B cell (primary cell): ENCODE data around the gene TRIM43. TPM values are rescaled to one million over a fixed set of nuclear protein-coding genes. Genes with fewer than 3 reads are reported as not detected.

ENCODE experiments used
- ATAC-seq: fragments of 200-7000 bp; cut with Tn5 transposase; one replicate; pipeline ENCODE4 v1.10.0; 2021; ENCODE audit warnings: low read depth, mild to moderate bottlenecking, moderate number of reproducible peaks, moderate library complexity
- CTCF ChIA-PET: fragments of 350-600 bp; sonication (Branson Sonifier 250); formaldehyde crosslinking; loops from one replicate; lab custom pipeline; 2021; ENCODE audit warnings: antibody characterized with exemption, inconsistent platforms; lab: Charles Lee
- POLR2A ChIA-PET: fragments of 350-600 bp; sonication (Branson Sonifier 250); formaldehyde crosslinking; loops from one replicate; lab custom pipeline; 2021; ENCODE audit warnings: antibody characterized with exemption; lab: Charles Lee
- DNase-seq: peaks from one replicate; pipeline ENCODE4 v3.0.0; 2013
- H2AFZ ChIP-seq: 2 replicates; pipeline ENCODE4 v1.6.1; 2012; ENCODE audit warnings: mild to moderate bottlenecking, low read depth, low read length; ENCODE audit not compliant: insufficient read depth, poor library complexity, severe bottlenecking
- H3K27ac ChIP-seq, 2 donors: 1 replicate in 1 of 2; 2 replicates in 1 of 2; pipeline ENCODE4 v1.5.1; 2012 to 2013; ENCODE audit warnings: low read length in 2 of 2, mild to moderate bottlenecking in 2 of 2, moderate library complexity in 1 of 2
- H3K27me3 ChIP-seq, 4 experiments: fragments of 200-600 bp in 1 of 4; sonication (generic) in 1 of 4; replicated peaks in 1 of 4; 1 replicate in 2 of 4; 2 replicates in 2 of 4; pipeline versions ENCODE4 v1.6.1 to v1.7.0; 2013 to 2016; ENCODE audit warnings: low read length in 3 of 4, mild to moderate bottlenecking in 2 of 4, mixed read lengths in 1 of 4, moderate library complexity in 1 of 4; ENCODE audit not compliant: insufficient read depth in 4 of 4, control insufficient read depth in 3 of 4; ENCODE audit errors: control extremely low read depth in 1 of 4
- H3K36me3 ChIP-seq, 2 experiments: replicated peaks in 1 of 2; 1 replicate in 1 of 2; 2 replicates in 1 of 2; pipeline versions ENCODE4 v1.6.1 to v1.7.1; 2013; ENCODE audit warnings: low read length in 1 of 2; ENCODE audit not compliant: insufficient read depth in 2 of 2, control insufficient read depth in 1 of 2; ENCODE audit errors: control extremely low read depth in 1 of 2, extremely low read depth in 1 of 2
- H3K4me1 ChIP-seq, 2 donors: fragments of 200-600 bp in 1 of 2; sonication (generic) in 1 of 2; 1 replicate in 1 of 2; 2 replicates in 1 of 2; pipeline versions ENCODE4 v1.5.1 to v1.6.1; 2013 to 2017; ENCODE audit warnings: low read length in 2 of 2; ENCODE audit not compliant: control insufficient read depth in 2 of 2, insufficient read depth in 2 of 2
- H3K4me2 ChIP-seq: replicated peaks from 2 replicates; pipeline ENCODE3; 2012; ENCODE audit warnings: mild to moderate bottlenecking, low read depth, low read length; ENCODE audit not compliant: poor library complexity, severe bottlenecking
- H3K4me3 ChIP-seq, 5 experiments: fragments of 200-600 bp in 1 of 5; sonication (generic) in 1 of 5; 1 replicate in 3 of 5; 2 replicates in 2 of 5; pipeline versions ENCODE4 v1.5.1 to v1.7.0; 2011 to 2016; ENCODE audit warnings: low read length in 4 of 5, mild to moderate bottlenecking in 4 of 5, low read depth in 2 of 5, control low read depth in 1 of 5, moderate library complexity in 1 of 5; ENCODE audit not compliant: insufficient read depth in 1 of 5; ENCODE audit errors: control extremely low read depth in 1 of 5, extremely low read depth in 1 of 5
- H3K79me2 ChIP-seq: fragments of 200-600 bp; sonication (generic); one replicate; pipeline ENCODE4 v1.6.0; 2016; ENCODE audit warnings: low read length; ENCODE audit not compliant: control insufficient read depth, insufficient read depth
- H3K9ac ChIP-seq: fragments of 200-600 bp; sonication (generic); 2 replicates; pipeline ENCODE4 v1.6.1; 2017; ENCODE audit warnings: mild to moderate bottlenecking, low read length, moderate library complexity
- H3K9me3 ChIP-seq, 3 donors: one replicate each; pipeline versions ENCODE4 v1.6.1 to v1.7.1; 2013; ENCODE audit warnings: low read length in 2 of 3; ENCODE audit not compliant: control insufficient read depth in 2 of 3, insufficient read depth in 1 of 3; ENCODE audit errors: control extremely low read depth in 1 of 3
- H4K20me1 ChIP-seq: 2 replicates; pipeline ENCODE4 v1.6.0; 2012; ENCODE audit warnings: mild to moderate bottlenecking, low read length; ENCODE audit not compliant: insufficient read depth, control insufficient read depth, poor library complexity, severe bottlenecking
- H3K27ac Mint-ChIP-seq: one replicate; pipeline ENCODE4 v1.8.0; 2021; ENCODE audit warnings: mixed read lengths
- H3K27me3 Mint-ChIP-seq: one replicate; pipeline ENCODE4 v1.8.0; 2021; ENCODE audit warnings: mixed read lengths
- H3K4me1 Mint-ChIP-seq: one replicate; pipeline ENCODE4 v1.8.0; 2021; ENCODE audit warnings: mixed read lengths
- H3K4me3 Mint-ChIP-seq: one replicate; pipeline ENCODE4 v1.8.0; 2021; ENCODE audit warnings: mixed read lengths
- H3K9me3 Mint-ChIP-seq: one replicate; pipeline ENCODE4 v1.8.0; 2022; ENCODE audit warnings: mixed read lengths; ENCODE audit not compliant: insufficient read depth
- EZH2 ChIP-seq: IDR thresholded peaks from 2 replicates; pipeline ENCODE4 v1.6.1; 2012; ENCODE audit warnings: borderline replicate concordance, low read depth, mild to moderate bottlenecking, moderate library complexity, low read length; ENCODE audit not compliant: insufficient read depth, poor library complexity, severe bottlenecking
- WGBS: methylation state at CpG from one replicate; pipeline ENCODE4 v1.1.5; 2013; ENCODE audit warnings: missing lambda C conversion rate; ENCODE audit not compliant: insufficient coverage; 5-methylcytosine and 5-hydroxymethylcytosine counted together
- intact Hi-C: fragments of 100-400 bp; cut with micrococcal nuclease; formaldehyde crosslinking; loops from one replicate; pipeline ENCODE4 v1.10.0; 2022
- polyA plus RNA-seq: library from polyadenylated mRNA; depleted of rRNA; stranded (reverse); fragments of >200 nt; gene quantifications from 2 replicates; pipeline ENCODE4 v1.2.3, GENCODE V29; 2012
- total RNA-seq, 2 donors: library from RNA; stranded (reverse); fragments of 120-200 nt in 1 of 2; gene quantifications; 1 replicate in 1 of 2; 2 replicates in 1 of 2; pipeline versions ENCODE4 v1.2.3 to v1.2.4, GENCODE V29; 2013 to 2022
- TF ChIP-seq, protein P1 (sequence below): fragments of 200-600 bp; IDR thresholded peaks from one replicate; pipeline ENCODE4 v1.8.0; 2022; ENCODE audit warnings: antibody characterized with exemption, mild to moderate bottlenecking

The TRIM43 gene
- total and polyA plus RNA-seq, 2 donors (not counting 1 experiment from before 2014, with no cell fraction given) = not detected

DNA sequence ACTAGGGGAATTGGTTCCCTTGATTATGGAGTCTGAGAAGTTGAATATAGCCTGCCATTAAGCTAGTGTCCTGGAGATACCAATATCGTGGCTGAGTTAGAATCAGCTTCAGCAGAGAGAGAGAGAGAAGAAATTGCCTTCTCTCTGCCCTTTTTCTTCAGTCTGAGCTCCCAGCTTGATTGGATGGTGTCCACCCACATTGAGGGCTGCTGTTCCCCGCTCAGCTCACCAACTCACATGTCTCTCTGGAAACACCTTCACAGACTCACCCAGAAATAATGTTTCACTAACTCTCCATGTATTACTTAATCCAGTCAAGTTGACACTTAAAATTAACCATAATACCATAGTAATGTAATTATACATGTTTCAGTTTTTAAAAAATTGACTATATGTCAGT is 17.9 kb upstream of the TRIM43 start:
- Histone ChIP-seq H3K4me1 (no peaks in the 10 kb centered on the region), H3K4me2 (no peak overlapping the region), H3K4me3 (no peak overlapping the region), H3K36me3 (no peaks in the 10 kb centered on the region), H4K20me1 (no peaks in the 10 kb centered on the region), H2AFZ (no peak overlapping the region), H3K9ac (no peak overlapping the region), H3K79me2 (no peaks in the 10 kb centered on the region), H3K27ac (no peak overlapping the region), H3K9me3 (no peaks in the 10 kb centered on the region), H3K27me3 (peaks cover 0 to 3% (median under 1%) of the 10 kb centered on the region in 4 experiments)
- H3K9me3 Mint-ChIP-seq = no peaks in the 10 kb centered on the region
- H3K4me1 Mint-ChIP-seq = no peaks in the 10 kb centered on the region
- POLR2A ChIA-PET = no interaction called here
- TF ChIP-seq, protein P1, sequence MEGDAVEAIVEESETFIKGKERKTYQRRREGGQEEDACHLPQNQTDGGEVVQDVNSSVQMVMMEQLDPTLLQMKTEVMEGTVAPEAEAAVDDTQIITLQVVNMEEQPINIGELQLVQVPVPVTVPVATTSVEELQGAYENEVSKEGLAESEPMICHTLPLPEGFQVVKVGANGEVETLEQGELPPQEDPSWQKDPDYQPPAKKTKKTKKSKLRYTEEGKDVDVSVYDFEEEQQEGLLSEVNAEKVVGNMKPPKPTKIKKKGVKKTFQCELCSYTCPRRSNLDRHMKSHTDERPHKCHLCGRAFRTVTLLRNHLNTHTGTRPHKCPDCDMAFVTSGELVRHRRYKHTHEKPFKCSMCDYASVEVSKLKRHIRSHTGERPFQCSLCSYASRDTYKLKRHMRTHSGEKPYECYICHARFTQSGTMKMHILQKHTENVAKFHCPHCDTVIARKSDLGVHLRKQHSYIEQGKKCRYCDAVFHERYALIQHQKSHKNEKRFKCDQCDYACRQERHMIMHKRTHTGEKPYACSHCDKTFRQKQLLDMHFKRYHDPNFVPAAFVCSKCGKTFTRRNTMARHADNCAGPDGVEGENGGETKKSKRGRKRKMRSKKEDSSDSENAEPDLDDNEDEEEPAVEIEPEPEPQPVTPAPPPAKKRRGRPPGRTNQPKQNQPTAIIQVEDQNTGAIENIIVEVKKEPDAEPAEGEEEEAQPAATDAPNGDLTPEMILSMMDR = no peak
- no peak for TF ChIP-seq EZH2
- no peak for DNase-seq
- no peak overlapping the region for H3K4me3 Mint-ChIP-seq
- no peak for ATAC-seq
- WGBS = 83% methylated on average over 1 of the region's 2 CpGs
- no peak overlapping the region for H3K27ac Mint-ChIP-seq
- intact Hi-C loops = no loop called here
- H3K27me3 Mint-ChIP-seq = peaks cover 15% of the 10 kb centered on the region
- CTCF ChIA-PET = no interaction called here

DNA sequence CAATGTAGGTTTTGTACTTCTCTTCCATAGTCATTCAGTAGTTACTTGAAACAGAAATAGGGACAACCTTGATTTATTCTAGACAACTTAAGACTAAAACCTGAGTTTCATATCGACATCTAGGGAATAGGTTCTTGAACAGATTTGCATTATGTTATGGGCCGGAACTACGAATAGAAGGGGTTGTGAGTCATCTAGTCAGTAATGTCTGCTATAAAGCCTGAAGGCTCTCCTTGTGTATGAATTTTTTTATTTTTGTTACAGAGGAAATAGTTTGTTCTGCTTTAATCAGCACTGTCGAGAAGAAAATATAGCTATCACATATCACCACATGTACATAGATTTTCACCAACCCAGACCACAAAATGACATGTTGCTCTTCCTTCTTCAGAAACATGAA is 17.3 kb upstream of the TRIM43 start:
- CTCF ChIA-PET = no interaction called here
- WGBS = 44% methylated on average over 3 of the region's 4 CpGs

More for the DNA sequence above, 17.3 kb upstream of the TRIM43 start:
- POLR2A ChIA-PET = no interaction called here
- no peaks in the 10 kb centered on the region for H4K20me1 ChIP-seq
- Mint-ChIP-seq H3K4me1 (no peaks in the 10 kb centered on the region), H3K9me3 (no peaks in the 10 kb centered on the region), H3K27me3 (peaks cover 13% of the 10 kb centered on the region), H3K27ac (no peak overlapping the region), H3K4me3 (no peak overlapping the region)
- no peak overlapping the region for H3K4me2 ChIP-seq
- no peak overlapping the region for H3K4me3 ChIP-seq
- H3K9ac ChIP-seq = no peak overlapping the region
- peaks cover 0 to 3% (median 0%) of the 10 kb centered on the region in 4 experiments for H3K27me3 ChIP-seq
- TF ChIP-seq EZH2 = no peak
- TF ChIP-seq, protein P1 = no peak
- intact Hi-C loops = no loop called here
- H3K79me2 ChIP-seq = no peaks in the 10 kb centered on the region
- H3K36me3 ChIP-seq = no peaks in the 10 kb centered on the region
- no peaks in the 10 kb centered on the region for H3K9me3 ChIP-seq
- H3K4me1 ChIP-seq = no peaks in the 10 kb centered on the region
- H3K27ac ChIP-seq = no peak overlapping the region
- ATAC-seq (no peak), DNase-seq (no peak)
- no peak overlapping the region for H2AFZ ChIP-seq
